Cardiac muscle cell (in vitro differentiated cells and primary cell): ENCODE measurements around the gene RALGPS1. TPM values are rescaled to one million over a fixed set of nuclear protein-coding genes. Genes with fewer than 3 reads are reported as not detected.

Source experiments
- DNase-seq, 2 donors: peaks; one replicate each; pipeline versions ENCODE4 v3.0.0 to v3.0.0-alpha.2; 2010 to 2017; ENCODE audit warnings: low read depth in 1 of 2, low spot score in 1 of 2
- H3K27ac ChIP-seq: fragments of 200-600 bp; sonication (generic); 2 replicates; pipeline ENCODE4 v1.5.1; 2016
- H3K27me3 ChIP-seq: fragments of 200-600 bp; sonication (generic); 2 replicates; pipeline ENCODE4 v1.6.0; 2016; ENCODE audit warnings: control low read depth
- H3K36me3 ChIP-seq: fragments of 200-600 bp; sonication (generic); 2 replicates; pipeline ENCODE4 v1.5.1; 2016; ENCODE audit warnings: control low read depth
- H3K4me1 ChIP-seq: fragments of 200-600 bp; sonication (generic); 2 replicates; pipeline ENCODE4 v1.8.1; 2017; ENCODE audit warnings: low read depth, mild to moderate bottlenecking, mixed run types
- H3K4me3 ChIP-seq: fragments of 200-600 bp; sonication (generic); 2 replicates; pipeline ENCODE4 v1.5.1; 2016; ENCODE audit warnings: mild to moderate bottlenecking
- H3K9me3 ChIP-seq: fragments of 200-600 bp; sonication (generic); 2 replicates; pipeline ENCODE4 v1.5.1; 2017; ENCODE audit warnings: low read depth, mild to moderate bottlenecking, control low read depth
- CTCF ChIP-seq: IDR thresholded peaks from 2 replicates; pipeline ENCODE4 v1.5.1; 2012; ENCODE audit warnings: low read depth, mild to moderate bottlenecking, low read length
- polyA plus RNA-seq: library from polyadenylated mRNA; unstranded; fragments of >200 nt; fragmentation: Nextera tagmentation; extraction: Ambion mirVana; gene quantifications from 2 replicates; pipeline ENCODE4 v1.2.1, GENCODE V29; 2016
- total RNA-seq: library from RNA; depleted of rRNA; stranded (reverse); fragments of >200 nt; gene quantifications from 2 replicates; pipeline ENCODE4 v1.2.3, GENCODE V29; 2016

Gene RALGPS1
- total and polyA plus RNA-seq, 2 experiments from 2014 or later: 14.1 to 16.1 TPM

DNA sequence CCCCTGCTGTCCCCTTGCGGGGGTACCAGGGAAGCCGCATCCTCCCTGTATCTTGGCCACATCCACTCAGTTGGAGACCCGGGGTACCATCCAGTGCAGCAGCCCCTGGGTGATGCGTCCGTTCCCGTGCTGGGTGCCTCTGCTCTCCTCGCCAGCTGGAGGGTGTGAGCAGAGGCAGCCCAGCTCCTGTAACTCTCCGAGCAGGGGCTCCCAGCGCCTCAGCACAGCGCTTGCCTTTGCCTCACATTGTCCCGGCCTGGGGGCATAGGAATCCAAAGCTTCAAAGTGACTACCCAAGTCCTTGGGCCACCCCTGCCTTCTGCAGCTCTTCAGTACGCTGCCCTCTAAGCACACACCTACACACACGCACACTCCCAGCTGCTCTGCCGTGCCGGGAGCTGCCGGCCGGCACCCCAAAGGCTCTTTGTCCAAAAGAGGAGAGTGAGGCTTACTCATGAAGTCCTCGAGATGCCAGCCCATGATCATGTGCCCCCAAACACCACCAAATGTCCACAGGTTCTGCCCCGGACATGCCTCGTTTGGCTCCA lies 207.1 kb downstream of the RALGPS1 start:
- no peaks in the 10 kb centered on the region for H3K36me3 ChIP-seq
- peak; percentile 32 to 42 for DNase-seq
- no peak overlapping the region for H3K27ac ChIP-seq
- H3K4me3 ChIP-seq: peak overlapping the region; percentile 18
- TF ChIP-seq CTCF: peak; percentile 8
- no peaks in the 10 kb centered on the region for H3K27me3 ChIP-seq
- H3K9me3 ChIP-seq: no peaks in the 10 kb centered on the region
- peaks cover 8% of the 10 kb centered on the region for H3K4me1 ChIP-seq

GRCh38 chr9:127122176-127123063 lies 207.8 kb downstream of the RALGPS1 start, which contains the start of gene ANGPTL2:
Gene ANGPTL2 (minus strand): TSS chr9:127122635. CDS start chr9:127108731, 13,904 bp downstream.
- peaks cover 8% of the 10 kb centered on the region for H3K4me1 ChIP-seq
- H3K36me3 ChIP-seq: no peaks in the 10 kb centered on the region
- peak within 1 kb of the TSS; percentile 18 for H3K4me3 ChIP-seq
- peak; percentile 87 to 98 for DNase-seq
- TF ChIP-seq CTCF: no peak
- no peaks in the 10 kb centered on the region for H3K9me3 ChIP-seq
- H3K27ac ChIP-seq: peak within 1 kb of the TSS; percentile 60
- H3K27me3 ChIP-seq: no peaks in the 10 kb centered on the region

DNA sequence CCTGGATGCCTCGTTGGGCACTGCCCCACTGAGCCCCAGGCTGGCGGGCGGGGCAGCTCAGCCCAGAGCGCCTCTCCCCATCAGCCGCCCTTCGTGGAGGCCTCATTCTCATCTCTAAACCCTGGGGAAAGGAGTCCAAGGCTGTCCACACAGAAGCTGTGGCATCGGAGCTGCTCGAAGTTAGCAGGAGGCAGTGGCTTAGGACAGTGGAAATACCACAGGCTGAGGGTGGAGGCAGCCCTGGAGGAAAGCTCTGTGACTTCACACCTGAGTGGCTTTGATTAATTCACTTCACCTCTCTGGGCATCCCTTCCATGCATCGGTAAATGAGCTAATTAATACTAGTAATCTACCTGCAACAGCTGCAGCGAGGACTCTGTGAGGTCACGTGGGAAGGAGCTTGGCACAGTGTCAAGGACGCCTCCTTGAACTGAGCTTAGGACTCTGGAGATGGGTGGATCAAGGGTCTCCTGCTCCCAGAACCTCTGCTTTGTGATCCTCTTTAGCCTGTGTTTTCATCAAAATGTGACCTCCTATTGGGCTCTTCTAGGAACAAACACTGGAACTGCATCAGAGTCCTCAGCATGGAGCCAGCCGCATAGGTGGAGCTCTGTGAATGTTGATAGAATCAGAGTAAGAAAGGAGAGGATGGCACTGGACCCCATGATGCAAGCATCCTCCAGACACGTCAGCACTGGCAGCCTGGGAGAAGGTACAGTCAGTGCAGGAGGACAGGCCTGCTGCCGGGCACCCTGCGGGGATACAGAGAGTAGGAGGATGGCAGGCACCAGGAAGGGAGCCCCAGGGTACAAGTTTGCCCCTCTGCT lies 208.7 kb downstream of the RALGPS1 start:
- Histone ChIP-seq H3K36me3 (no peaks in the 10 kb centered on the region), H3K4me1 (peaks cover 8% of the 10 kb centered on the region), H3K4me3 (peak overlapping the region; percentile 18), H3K9me3 (no peaks in the 10 kb centered on the region), H3K27ac (peak overlapping the region; percentile 60), H3K27me3 (no peaks in the 10 kb centered on the region)
- TF ChIP-seq CTCF: no peak
- no peak for DNase-seq

DNA sequence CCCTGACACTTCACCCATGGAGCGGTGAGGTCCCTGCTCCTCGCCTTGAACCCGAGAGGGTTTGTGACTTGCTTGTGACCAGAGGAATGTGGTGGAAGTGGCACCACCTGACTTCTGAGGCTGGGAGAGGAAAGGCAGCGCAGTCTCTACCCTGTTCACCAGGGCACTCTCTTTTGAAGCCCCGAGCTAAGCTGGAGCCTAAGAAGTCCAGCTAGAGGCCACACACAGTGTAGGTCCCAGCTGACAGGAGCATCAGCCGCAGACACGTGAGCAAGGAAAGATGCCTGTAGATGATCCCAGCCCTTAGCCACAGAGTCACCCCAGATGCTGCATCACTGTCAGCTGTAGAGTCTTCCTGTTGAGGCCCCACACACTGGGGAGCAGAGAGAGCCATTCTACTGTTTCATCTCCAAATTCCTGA lies 209.5 kb downstream of the RALGPS1 start:
- Histone ChIP-seq H3K27me3 (no peaks in the 10 kb centered on the region), H3K9me3 (no peaks in the 10 kb centered on the region), H3K4me1 (peaks cover 5% of the 10 kb centered on the region), H3K4me3 (no peak overlapping the region), H3K36me3 (no peaks in the 10 kb centered on the region), H3K27ac (no peak overlapping the region)
- TF ChIP-seq CTCF: no peak
- DNase-seq: no peak

DNA sequence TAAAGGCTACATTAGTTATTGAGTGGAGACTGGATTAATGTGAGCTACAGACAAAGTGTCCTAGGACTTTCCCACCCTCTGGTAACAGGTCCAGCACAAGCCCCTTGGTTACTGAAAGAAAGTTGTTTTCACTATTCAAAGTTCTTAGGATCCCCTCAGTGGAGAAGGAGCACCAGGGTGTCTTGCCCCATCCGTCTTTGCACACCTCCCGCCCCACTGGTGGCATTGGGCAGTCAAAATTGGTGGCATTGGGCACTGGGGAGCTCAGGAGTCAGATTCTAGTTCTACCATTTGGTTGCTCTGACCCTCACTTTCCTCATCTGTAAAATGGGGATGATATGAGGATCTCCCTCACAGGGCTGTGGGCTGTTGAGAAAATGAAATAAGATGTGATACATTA lies 210.2 kb downstream of the RALGPS1 start:
- H3K4me1 ChIP-seq: peaks cover 11% of the 10 kb centered on the region
- no peaks in the 10 kb centered on the region for H3K36me3 ChIP-seq

More for the DNA sequence above, 210.2 kb downstream of the RALGPS1 start:
- no peak for TF ChIP-seq CTCF
- DNase-seq: no peak
- Histone ChIP-seq H3K27me3 (no peaks in the 10 kb centered on the region), H3K27ac (no peak overlapping the region), H3K4me3 (no peak overlapping the region), H3K9me3 (no peaks in the 10 kb centered on the region)
